Mucosa of descending colon (tissue), 3 donors: ENCODE data around the gene BTD. TPM values are rescaled to one million over a fixed set of nuclear protein-coding genes. Genes with fewer than 3 reads are reported as not detected.

ENCODE experiments used
- ATAC-seq: fragments of 200-7000 bp; cut with Tn5 transposase; one replicate; pipeline ENCODE4 v1.9.1; 2020; ENCODE audit warnings: mild to moderate bottlenecking, moderate library complexity
- DNase-seq, 3 donors: peaks; one replicate each; pipeline ENCODE4 v3.0.0-alpha.2; 2020
- H3K36me3 ChIP-seq: fragments of 200-600 bp; one replicate; pipeline ENCODE4 v1.8.0; 2021; ENCODE audit warnings: low read depth, mild to moderate bottlenecking
- H3K4me1 ChIP-seq: fragments of 200-600 bp; one replicate; pipeline ENCODE4 v1.8.0; 2021; ENCODE audit warnings: low read depth, mild to moderate bottlenecking
- H3K4me3 ChIP-seq: fragments of 200-600 bp; one replicate; pipeline ENCODE4 v1.8.0; 2021; ENCODE audit warnings: mild to moderate bottlenecking
- H3K9me3 ChIP-seq: fragments of 200-600 bp; one replicate; pipeline ENCODE4 v1.8.0; 2021; ENCODE audit warnings: mild to moderate bottlenecking
- intact Hi-C, 2 donors: fragments of 100-400 bp; cut with DNase I in 1 of 2; cut with micrococcal nuclease in 1 of 2; formaldehyde crosslinking; loops; one replicate each; pipeline versions ENCODE4 v1.11.0 to v1.11.1; 2022; cut with DNase I, micrococcal nuclease
- total RNA-seq, 3 donors: library from RNA; stranded (reverse); fragmentation: NEBNext Ultra II Directional in 2 of 3; extraction: Animal tissue kit (Norgen Biotek cat#: 25700) in 2 of 3; gene quantifications; one replicate each; pipeline versions ENCODE4 v1.2.1 to v1.2.4, GENCODE V29; 2021 to 2023
- TF ChIP-seq, protein P1 (sequence below): fragments of 200-600 bp; IDR thresholded peaks from one replicate; pipeline ENCODE4 v1.8.0; 2022; ENCODE audit warnings: antibody characterized with exemption, mild to moderate bottlenecking
- donor health status: DM: no; HTN: no; CAD: no; lungs with moderate emphysema.
- donor health status: DM: no; HTN: no; CAD: no.
- donor health status: DM: no; HTN: yes; CAD: no.

Gene BTD
- total RNA-seq, 3 donors from 2014 or later = 22.6 to 32.5 (median 26.6) TPM

DNA sequence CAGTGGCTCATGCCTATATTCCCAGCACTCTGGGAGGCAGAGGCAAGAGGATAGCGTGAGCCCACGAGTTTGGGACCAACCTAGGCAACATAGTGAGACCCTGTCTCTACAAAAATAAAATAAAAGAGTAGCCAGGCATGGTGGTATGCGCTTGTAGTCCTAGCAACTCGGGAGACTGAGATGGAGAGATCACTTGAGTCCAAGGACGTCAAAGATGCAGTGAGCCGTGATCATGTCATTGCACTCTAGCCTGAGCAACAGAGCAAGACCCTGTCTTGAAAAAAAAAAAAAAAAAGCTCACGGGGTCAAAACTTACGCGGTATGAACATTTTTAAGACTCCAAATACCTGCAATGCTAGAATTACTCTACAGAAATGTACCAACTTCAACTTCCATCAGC is 43.0 kb upstream of the BTD start:
- Histone ChIP-seq H3K9me3 (no peaks in the 10 kb centered on the region), H3K4me3 (no peak overlapping the region), H3K4me1 (no peaks in the 10 kb centered on the region), H3K36me3 (no peaks in the 10 kb centered on the region)
- ATAC-seq (no peak), DNase-seq (no peak)
- TF ChIP-seq, protein P1, sequence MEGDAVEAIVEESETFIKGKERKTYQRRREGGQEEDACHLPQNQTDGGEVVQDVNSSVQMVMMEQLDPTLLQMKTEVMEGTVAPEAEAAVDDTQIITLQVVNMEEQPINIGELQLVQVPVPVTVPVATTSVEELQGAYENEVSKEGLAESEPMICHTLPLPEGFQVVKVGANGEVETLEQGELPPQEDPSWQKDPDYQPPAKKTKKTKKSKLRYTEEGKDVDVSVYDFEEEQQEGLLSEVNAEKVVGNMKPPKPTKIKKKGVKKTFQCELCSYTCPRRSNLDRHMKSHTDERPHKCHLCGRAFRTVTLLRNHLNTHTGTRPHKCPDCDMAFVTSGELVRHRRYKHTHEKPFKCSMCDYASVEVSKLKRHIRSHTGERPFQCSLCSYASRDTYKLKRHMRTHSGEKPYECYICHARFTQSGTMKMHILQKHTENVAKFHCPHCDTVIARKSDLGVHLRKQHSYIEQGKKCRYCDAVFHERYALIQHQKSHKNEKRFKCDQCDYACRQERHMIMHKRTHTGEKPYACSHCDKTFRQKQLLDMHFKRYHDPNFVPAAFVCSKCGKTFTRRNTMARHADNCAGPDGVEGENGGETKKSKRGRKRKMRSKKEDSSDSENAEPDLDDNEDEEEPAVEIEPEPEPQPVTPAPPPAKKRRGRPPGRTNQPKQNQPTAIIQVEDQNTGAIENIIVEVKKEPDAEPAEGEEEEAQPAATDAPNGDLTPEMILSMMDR = no peak
- intact Hi-C loops = no loop called here

DNA sequence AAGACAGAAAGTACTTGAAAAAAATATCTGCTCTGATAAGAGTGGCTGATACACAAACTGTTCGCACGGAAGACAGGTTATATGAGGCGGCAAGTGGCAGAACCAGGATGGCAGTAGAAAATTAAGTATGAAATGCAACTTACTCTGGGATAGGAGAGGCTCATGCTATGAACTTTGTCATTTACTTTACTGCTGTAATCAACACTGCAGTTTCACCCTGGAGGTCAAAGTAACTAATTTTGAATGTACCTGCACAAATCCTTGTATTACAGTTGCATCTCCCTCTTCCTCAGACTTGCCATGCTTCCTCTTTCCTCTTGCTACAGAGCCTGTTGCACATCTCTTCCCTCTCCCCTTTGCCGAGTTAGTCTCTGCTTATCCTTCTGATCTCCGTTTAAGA is 39.0 kb upstream of the BTD start:
- peak; percentile 83 for ATAC-seq
- H3K4me3 ChIP-seq = no peak overlapping the region
- no peaks in the 10 kb centered on the region for H3K4me1 ChIP-seq
- TF ChIP-seq, protein P1 = no peak
- H3K9me3 ChIP-seq = no peaks in the 10 kb centered on the region
- DNase-seq = peak in 1 of 3 donors; percentile 13
- intact Hi-C loops = loop anchor here in 1 of 2 donors (10.0 kb wide), 1 partner anchor 318 kb away; no protein-coding TSS in a partner anchor
- peaks cover 11% of the 10 kb centered on the region for H3K36me3 ChIP-seq

DNA sequence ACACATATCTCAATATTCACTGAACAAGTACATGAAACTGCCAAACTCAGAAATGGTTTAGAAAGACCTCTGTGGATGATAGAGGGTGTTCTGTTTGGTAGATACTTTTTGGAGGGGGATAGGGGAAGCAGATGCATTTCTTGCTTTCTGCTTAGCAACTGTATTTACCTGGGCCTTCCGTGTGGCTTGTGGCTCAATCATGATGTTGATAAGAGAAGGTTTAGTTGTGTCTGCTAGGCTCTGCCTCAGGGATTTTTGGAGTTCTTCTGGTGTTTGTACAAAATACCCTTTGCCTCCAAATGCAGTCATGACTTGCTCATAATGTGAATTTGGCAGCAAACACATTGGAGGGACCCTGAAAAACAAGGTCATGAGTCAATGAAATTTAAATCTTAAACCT is 38.4 kb upstream of the BTD start:
- TF ChIP-seq, protein P1 = no peak
- peaks cover 11% of the 10 kb centered on the region for H3K36me3 ChIP-seq
- intact Hi-C loops = loop anchor here in 1 of 2 donors (10.0 kb wide), 1 partner anchor 318 kb away; no protein-coding TSS in a partner anchor
- DNase-seq (no peak), ATAC-seq (no peak)
- no peaks in the 10 kb centered on the region for H3K9me3 ChIP-seq
- H3K4me3 ChIP-seq = no peak overlapping the region
- H3K4me1 ChIP-seq = no peaks in the 10 kb centered on the region

DNA sequence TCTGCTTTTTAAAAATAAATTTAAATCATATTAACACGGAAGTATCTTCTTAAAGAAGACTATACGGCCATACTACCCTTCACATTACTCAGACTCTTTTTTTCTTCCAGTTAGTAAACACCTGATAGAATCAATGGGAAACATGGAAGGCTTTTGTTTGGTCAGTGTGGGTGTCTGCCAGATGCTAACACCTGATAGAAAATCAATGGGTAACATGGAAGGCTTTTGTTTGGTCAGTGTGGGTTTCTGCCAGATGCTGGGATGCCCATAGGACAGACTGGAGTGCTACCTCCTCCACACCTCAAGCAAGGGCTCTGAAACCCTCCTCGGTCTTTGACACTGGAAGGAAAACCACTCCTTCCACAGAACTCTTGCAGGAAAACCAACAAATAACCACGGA is 29.4 kb upstream of the BTD start:
- no peaks in the 10 kb centered on the region for H3K9me3 ChIP-seq
- TF ChIP-seq, protein P1 = no peak
- H3K4me3 ChIP-seq = no peak overlapping the region
- ATAC-seq (no peak), DNase-seq (no peak)
- intact Hi-C loops = no loop called here
- H3K36me3 ChIP-seq = peaks cover 2% of the 10 kb centered on the region
- H3K4me1 ChIP-seq = no peaks in the 10 kb centered on the region

DNA sequence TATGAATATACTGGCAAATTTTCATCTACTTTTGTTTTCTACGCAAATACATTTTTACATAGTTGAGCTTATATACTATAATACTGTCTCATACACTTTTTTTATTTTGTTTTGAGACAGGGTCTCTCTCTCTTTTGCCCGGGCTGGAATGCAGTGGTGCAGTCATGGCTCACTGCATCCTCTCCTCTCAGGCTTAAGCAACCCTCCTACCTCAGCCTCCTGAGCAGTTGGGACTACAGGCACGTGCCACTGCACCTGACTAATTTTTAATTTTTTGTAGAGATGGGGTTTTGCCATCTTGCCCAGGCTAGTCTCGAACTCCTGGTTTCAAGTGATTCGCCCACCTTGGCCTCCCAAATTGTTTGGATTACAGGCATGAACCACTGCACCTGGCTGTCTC is 26.1 kb upstream of the BTD start:
- H3K36me3 ChIP-seq = no peaks in the 10 kb centered on the region
- ATAC-seq (no peak), DNase-seq (no peak)
- TF ChIP-seq, protein P1 = no peak
- H3K4me1 ChIP-seq = no peaks in the 10 kb centered on the region
- H3K4me3 ChIP-seq = no peak overlapping the region
- intact Hi-C loops = no loop called here
- no peaks in the 10 kb centered on the region for H3K9me3 ChIP-seq

DNA sequence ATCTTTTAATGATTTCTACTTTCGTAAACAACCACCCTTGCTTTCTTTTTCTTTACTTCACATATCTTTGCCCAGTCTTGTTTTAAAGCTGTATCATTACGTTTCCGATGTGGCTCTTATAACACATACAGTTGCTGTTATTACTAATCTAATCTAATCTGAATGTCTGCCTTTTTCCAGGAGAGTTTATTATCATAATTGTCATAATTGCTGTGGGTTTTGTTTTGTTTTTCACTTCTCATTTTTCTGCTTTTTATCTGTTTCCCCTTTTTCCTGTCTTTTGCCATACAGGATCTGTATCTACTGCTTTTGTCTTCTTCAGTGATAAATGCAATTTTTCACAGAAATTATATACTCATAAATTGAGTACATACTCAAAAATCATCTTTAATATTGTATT is 25.1 kb upstream of the BTD start:
- no peaks in the 10 kb centered on the region for H3K4me1 ChIP-seq
- TF ChIP-seq, protein P1 = no peak
- no peak for DNase-seq
- H3K9me3 ChIP-seq = no peaks in the 10 kb centered on the region
- no peaks in the 10 kb centered on the region for H3K36me3 ChIP-seq
- ATAC-seq = no peak
- intact Hi-C loops = no loop called here
- no peak overlapping the region for H3K4me3 ChIP-seq
